Erythroblast (primary cell): ENCODE results near the gene TULP3.
A peak's percentile ranks its signal among the peaks of the same experiment; 100 is the strongest.

Experiments used
- DNase-seq, 2 experiments: peaks; one replicate each; lab custom pipeline; 2025; lab: John Stamatoyannopoulos, UW
- GATA1 ChIP-seq: IDR thresholded peaks from 2 replicates; pipeline ENCODE4 v1.6.1; 2011; ENCODE audit warnings: low read depth, mild to moderate bottlenecking, control low read depth, low read length, moderate library complexity
- POLR2A ChIP-seq: IDR thresholded peaks from 2 replicates; pipeline ENCODE4 v1.6.1; 2011; ENCODE audit warnings: mild to moderate bottlenecking, low read length

TULP3 gene

GRCh38 chr12:2890388-2891239 lies at the start of gene TULP3:
Gene TULP3 (plus strand): TSS chr12:2890891. CDS start chr12:2890948, 57 bp downstream.
- TF ChIP-seq GATA1 (no peak), POLR2A (peak; percentile 80)
- DNase-seq, result peak; percentile 98 to 99

- peak; percentile 55 to 80 for DNase-seq
- no peak for TF ChIP-seq POLR2A
- no peak for TF ChIP-seq GATA1
These were observed 49.5 kb upstream of the TULP3 start for GRCh38 chr12:2841056-2841650.

- DNase-seq, result no peak
- no peak for TF ChIP-seq GATA1
- TF ChIP-seq POLR2A, result no peak
These were observed 47.7 kb upstream of the TULP3 start for GRCh38 chr12:2842948-2843347.

- TF ChIP-seq GATA1 (no peak), POLR2A (no peak)
- no peak for DNase-seq
These were observed 45.9 kb upstream of the TULP3 start for GRCh38 chr12:2844786-2845185.

- no peak for DNase-seq
- TF ChIP-seq GATA1, result no peak
- no peak for TF ChIP-seq POLR2A
These were observed 45.4 kb upstream of the TULP3 start for GRCh38 chr12:2845280-2845679.

GRCh38 chr12:2851931-2852330 lies 38.8 kb upstream of the TULP3 start:
- DNase-seq, result no peak
- TF ChIP-seq GATA1 (no peak), POLR2A (no peak)

GRCh38 chr12:2853626-2854025 lies 37.1 kb upstream of the TULP3 start:
- no peak for TF ChIP-seq GATA1
- no peak for TF ChIP-seq POLR2A
- peak; percentile 58 to 79 for DNase-seq

- no peak for TF ChIP-seq POLR2A
- TF ChIP-seq GATA1, result no peak
- no peak for DNase-seq
These were observed 35.8 kb upstream of the TULP3 start for GRCh38 chr12:2854669-2855453.

GRCh38 chr12:2855546-2855945 lies 35.1 kb upstream of the TULP3 start:
- TF ChIP-seq GATA1 (no peak), POLR2A (no peak)
- no peak for DNase-seq

GRCh38 chr12:2856051-2856450 lies 34.6 kb upstream of the TULP3 start:
- peak in 1 of 2 experiments; percentile 24 for DNase-seq
- TF ChIP-seq POLR2A (no peak), GATA1 (no peak)

GRCh38 chr12:2857021-2857431 lies 33.7 kb upstream of the TULP3 start, which contains the start of gene TEX52:
Gene TEX52 (minus strand): TSS chr12:2857039. CDS start chr12:2857026, 13 bp downstream.
- no peak for TF ChIP-seq GATA1
- TF ChIP-seq POLR2A, result no peak
- no peak for DNase-seq

- no peak for TF ChIP-seq GATA1
- TF ChIP-seq POLR2A, result peak; percentile 28
- DNase-seq, result no peak
These were observed 33.1 kb upstream of the TULP3 start for GRCh38 chr12:2857576-2857975.

GRCh38 chr12:2858334-2858733 lies 32.4 kb upstream of the TULP3 start:
- no peak for TF ChIP-seq POLR2A
- no peak for TF ChIP-seq GATA1
- no peak for DNase-seq
